B cell (primary cell): ENCODE results near the gene KLHL42. TPM values are rescaled to one million over a fixed set of nuclear protein-coding genes. Genes with fewer than 3 reads are reported as not detected.

Source experiments
- ATAC-seq: fragments of 200-7000 bp; cut with Tn5 transposase; one replicate; pipeline ENCODE4 v1.10.0; 2021; ENCODE audit warnings: low read depth, mild to moderate bottlenecking, moderate number of reproducible peaks, moderate library complexity
- CTCF ChIA-PET: fragments of 350-600 bp; sonication (Branson Sonifier 250); formaldehyde crosslinking; loops from one replicate; lab custom pipeline; 2021; ENCODE audit warnings: antibody characterized with exemption, inconsistent platforms; lab: Charles Lee
- POLR2A ChIA-PET: fragments of 350-600 bp; sonication (Branson Sonifier 250); formaldehyde crosslinking; loops from one replicate; lab custom pipeline; 2021; ENCODE audit warnings: antibody characterized with exemption; lab: Charles Lee
- DNase-seq: peaks from one replicate; pipeline ENCODE4 v3.0.0; 2013
- H2AFZ ChIP-seq: 2 replicates; pipeline ENCODE4 v1.6.1; 2012; ENCODE audit warnings: mild to moderate bottlenecking, low read depth, low read length; ENCODE audit not compliant: insufficient read depth, poor library complexity, severe bottlenecking
- H3K27ac ChIP-seq, 2 donors: 1 replicate in 1 of 2; 2 replicates in 1 of 2; pipeline ENCODE4 v1.5.1; 2012 to 2013; ENCODE audit warnings: low read length in 2 of 2, mild to moderate bottlenecking in 2 of 2, moderate library complexity in 1 of 2
- H3K27me3 ChIP-seq, 4 experiments: fragments of 200-600 bp in 1 of 4; sonication (generic) in 1 of 4; replicated peaks in 1 of 4; 1 replicate in 2 of 4; 2 replicates in 2 of 4; pipeline versions ENCODE4 v1.6.1 to v1.7.0; 2013 to 2016; ENCODE audit warnings: low read length in 3 of 4, mild to moderate bottlenecking in 2 of 4, mixed read lengths in 1 of 4, moderate library complexity in 1 of 4; ENCODE audit not compliant: insufficient read depth in 4 of 4, control insufficient read depth in 3 of 4; ENCODE audit errors: control extremely low read depth in 1 of 4
- H3K36me3 ChIP-seq, 2 experiments: replicated peaks in 1 of 2; 1 replicate in 1 of 2; 2 replicates in 1 of 2; pipeline versions ENCODE4 v1.6.1 to v1.7.1; 2013; ENCODE audit warnings: low read length in 1 of 2; ENCODE audit not compliant: insufficient read depth in 2 of 2, control insufficient read depth in 1 of 2; ENCODE audit errors: control extremely low read depth in 1 of 2, extremely low read depth in 1 of 2
- H3K4me1 ChIP-seq, 2 donors: fragments of 200-600 bp in 1 of 2; sonication (generic) in 1 of 2; 1 replicate in 1 of 2; 2 replicates in 1 of 2; pipeline versions ENCODE4 v1.5.1 to v1.6.1; 2013 to 2017; ENCODE audit warnings: low read length in 2 of 2; ENCODE audit not compliant: control insufficient read depth in 2 of 2, insufficient read depth in 2 of 2
- H3K4me2 ChIP-seq: replicated peaks from 2 replicates; pipeline ENCODE3; 2012; ENCODE audit warnings: mild to moderate bottlenecking, low read depth, low read length; ENCODE audit not compliant: poor library complexity, severe bottlenecking
- H3K4me3 ChIP-seq, 5 experiments: fragments of 200-600 bp in 1 of 5; sonication (generic) in 1 of 5; 1 replicate in 3 of 5; 2 replicates in 2 of 5; pipeline versions ENCODE4 v1.5.1 to v1.7.0; 2011 to 2016; ENCODE audit warnings: low read length in 4 of 5, mild to moderate bottlenecking in 4 of 5, low read depth in 2 of 5, control low read depth in 1 of 5, moderate library complexity in 1 of 5; ENCODE audit not compliant: insufficient read depth in 1 of 5; ENCODE audit errors: control extremely low read depth in 1 of 5, extremely low read depth in 1 of 5
- H3K79me2 ChIP-seq: fragments of 200-600 bp; sonication (generic); one replicate; pipeline ENCODE4 v1.6.0; 2016; ENCODE audit warnings: low read length; ENCODE audit not compliant: control insufficient read depth, insufficient read depth
- H3K9ac ChIP-seq: fragments of 200-600 bp; sonication (generic); 2 replicates; pipeline ENCODE4 v1.6.1; 2017; ENCODE audit warnings: mild to moderate bottlenecking, low read length, moderate library complexity
- H3K9me3 ChIP-seq, 3 donors: one replicate each; pipeline versions ENCODE4 v1.6.1 to v1.7.1; 2013; ENCODE audit warnings: low read length in 2 of 3; ENCODE audit not compliant: control insufficient read depth in 2 of 3, insufficient read depth in 1 of 3; ENCODE audit errors: control extremely low read depth in 1 of 3
- H4K20me1 ChIP-seq: 2 replicates; pipeline ENCODE4 v1.6.0; 2012; ENCODE audit warnings: mild to moderate bottlenecking, low read length; ENCODE audit not compliant: insufficient read depth, control insufficient read depth, poor library complexity, severe bottlenecking
- H3K27ac Mint-ChIP-seq: one replicate; pipeline ENCODE4 v1.8.0; 2021; ENCODE audit warnings: mixed read lengths
- H3K27me3 Mint-ChIP-seq: one replicate; pipeline ENCODE4 v1.8.0; 2021; ENCODE audit warnings: mixed read lengths
- H3K4me1 Mint-ChIP-seq: one replicate; pipeline ENCODE4 v1.8.0; 2021; ENCODE audit warnings: mixed read lengths
- H3K4me3 Mint-ChIP-seq: one replicate; pipeline ENCODE4 v1.8.0; 2021; ENCODE audit warnings: mixed read lengths
- H3K9me3 Mint-ChIP-seq: one replicate; pipeline ENCODE4 v1.8.0; 2022; ENCODE audit warnings: mixed read lengths; ENCODE audit not compliant: insufficient read depth
- EZH2 ChIP-seq: IDR thresholded peaks from 2 replicates; pipeline ENCODE4 v1.6.1; 2012; ENCODE audit warnings: borderline replicate concordance, low read depth, mild to moderate bottlenecking, moderate library complexity, low read length; ENCODE audit not compliant: insufficient read depth, poor library complexity, severe bottlenecking
- WGBS: methylation state at CpG from one replicate; pipeline ENCODE4 v1.1.5; 2013; ENCODE audit warnings: missing lambda C conversion rate; ENCODE audit not compliant: insufficient coverage; 5-methylcytosine and 5-hydroxymethylcytosine counted together
- intact Hi-C: fragments of 100-400 bp; cut with micrococcal nuclease; formaldehyde crosslinking; loops from one replicate; pipeline ENCODE4 v1.10.0; 2022
- polyA plus RNA-seq: library from polyadenylated mRNA; depleted of rRNA; stranded (reverse); fragments of >200 nt; gene quantifications from 2 replicates; pipeline ENCODE4 v1.2.3, GENCODE V29; 2012
- total RNA-seq, 2 donors: library from RNA; stranded (reverse); fragments of 120-200 nt in 1 of 2; gene quantifications; 1 replicate in 1 of 2; 2 replicates in 1 of 2; pipeline versions ENCODE4 v1.2.3 to v1.2.4, GENCODE V29; 2013 to 2022
- TF ChIP-seq, protein P1 (sequence below): fragments of 200-600 bp; IDR thresholded peaks from one replicate; pipeline ENCODE4 v1.8.0; 2022; ENCODE audit warnings: antibody characterized with exemption, mild to moderate bottlenecking

Gene KLHL42
- total and polyA plus RNA-seq, 2 donors (not counting 1 experiment from before 2014, with no cell fraction given), result 11.5 to 20.5 TPM

- intact Hi-C loops, result no loop called here
- Histone ChIP-seq H3K4me1 (no peaks in the 10 kb centered on the region), H3K9me3 (no peaks in the 10 kb centered on the region), H3K4me3 (no peak overlapping the region), H3K4me2 (no peak overlapping the region), H3K36me3 (peaks cover 0 to 22% of the 10 kb centered on the region in 2 experiments), H2AFZ (no peak overlapping the region), H3K79me2 (no peaks in the 10 kb centered on the region), H3K27me3 (no peaks in the 10 kb centered on the region), H3K27ac (no peak overlapping the region), H4K20me1 (no peaks in the 10 kb centered on the region), H3K9ac (no peak overlapping the region)
- POLR2A ChIA-PET, result no interaction called here
- Mint-ChIP-seq H3K27me3 (no peaks in the 10 kb centered on the region), H3K4me1 (no peaks in the 10 kb centered on the region), H3K4me3 (no peak overlapping the region), H3K9me3 (no peaks in the 10 kb centered on the region), H3K27ac (no peak overlapping the region)
- ATAC-seq (no peak), DNase-seq (no peak)
- CTCF ChIA-PET, result no interaction called here
- WGBS, result 99% methylated on average over 20 of the region's 24 CpGs
- TF ChIP-seq, protein P1, sequence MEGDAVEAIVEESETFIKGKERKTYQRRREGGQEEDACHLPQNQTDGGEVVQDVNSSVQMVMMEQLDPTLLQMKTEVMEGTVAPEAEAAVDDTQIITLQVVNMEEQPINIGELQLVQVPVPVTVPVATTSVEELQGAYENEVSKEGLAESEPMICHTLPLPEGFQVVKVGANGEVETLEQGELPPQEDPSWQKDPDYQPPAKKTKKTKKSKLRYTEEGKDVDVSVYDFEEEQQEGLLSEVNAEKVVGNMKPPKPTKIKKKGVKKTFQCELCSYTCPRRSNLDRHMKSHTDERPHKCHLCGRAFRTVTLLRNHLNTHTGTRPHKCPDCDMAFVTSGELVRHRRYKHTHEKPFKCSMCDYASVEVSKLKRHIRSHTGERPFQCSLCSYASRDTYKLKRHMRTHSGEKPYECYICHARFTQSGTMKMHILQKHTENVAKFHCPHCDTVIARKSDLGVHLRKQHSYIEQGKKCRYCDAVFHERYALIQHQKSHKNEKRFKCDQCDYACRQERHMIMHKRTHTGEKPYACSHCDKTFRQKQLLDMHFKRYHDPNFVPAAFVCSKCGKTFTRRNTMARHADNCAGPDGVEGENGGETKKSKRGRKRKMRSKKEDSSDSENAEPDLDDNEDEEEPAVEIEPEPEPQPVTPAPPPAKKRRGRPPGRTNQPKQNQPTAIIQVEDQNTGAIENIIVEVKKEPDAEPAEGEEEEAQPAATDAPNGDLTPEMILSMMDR, result no peak
- no peak for TF ChIP-seq EZH2
These were observed 17.4 kb downstream of the KLHL42 start for GRCh38 chr12:27797301-27798025.

DNA sequence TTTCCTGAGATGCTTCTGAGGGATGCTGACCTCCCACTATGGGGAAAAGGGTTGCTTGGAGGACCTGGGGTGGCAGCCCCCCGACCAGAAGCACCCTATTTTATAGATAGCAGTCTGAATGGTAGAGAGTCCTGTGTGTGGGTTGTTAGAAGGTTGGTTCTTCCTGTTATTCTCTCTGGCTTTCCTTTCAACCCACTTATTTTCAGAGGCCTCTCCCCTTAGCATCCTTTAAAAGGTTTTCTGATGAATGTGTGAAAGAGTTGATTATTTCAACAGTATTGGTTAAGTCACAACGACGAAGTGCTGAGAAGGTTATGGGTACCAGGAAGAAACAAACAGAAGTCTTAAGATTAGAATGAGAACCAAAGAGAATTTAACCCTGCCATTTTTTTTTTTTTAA lies 20.8 kb downstream of the KLHL42 start:
- DNase-seq (no peak), ATAC-seq (no peak)
- H3K9ac ChIP-seq, result no peak overlapping the region
- no peaks in the 10 kb centered on the region for H3K27me3 ChIP-seq
- Mint-ChIP-seq H3K27me3 (no peaks in the 10 kb centered on the region), H3K9me3 (no peaks in the 10 kb centered on the region), H3K27ac (no peak overlapping the region), H3K4me3 (no peak overlapping the region), H3K4me1 (no peaks in the 10 kb centered on the region)
- no peaks in the 10 kb centered on the region for H3K79me2 ChIP-seq
- no CpG with 5 or more reads among the region's 3 CpGs for WGBS
- no peak overlapping the region for H3K4me3 ChIP-seq
- peaks cover 0 to 9% of the 10 kb centered on the region in 2 experiments for H3K36me3 ChIP-seq
- H2AFZ ChIP-seq, result no peak overlapping the region
- H4K20me1 ChIP-seq, result no peaks in the 10 kb centered on the region
- H3K4me1 ChIP-seq, result no peaks in the 10 kb centered on the region
- ChIA-PET CTCF (no interaction called here), POLR2A (no interaction called here)
- intact Hi-C loops, result no loop called here
- H3K27ac ChIP-seq, result no peak overlapping the region
- TF ChIP-seq, protein P1, result no peak
- TF ChIP-seq EZH2, result no peak
- no peaks in the 10 kb centered on the region for H3K9me3 ChIP-seq
- no peak overlapping the region for H3K4me2 ChIP-seq
